Gastrocnemius medialis (tissue), 4 donors: ENCODE measurements around the gene USP12. TPM values are rescaled to one million over a fixed set of nuclear protein-coding genes. Genes with fewer than 3 reads are reported as not detected.

Experiments used
- ATAC-seq, 2 donors: fragments of 150-250 bp; one replicate each; pipeline ENCODE4 v1.9.1; 2016
- DNase-seq, 2 donors: peaks; one replicate each; pipeline ENCODE4 v3.0.0-alpha.2; 2019
- H3K27ac ChIP-seq, 4 donors: fragments of 200-600 bp; sonication (generic); 1 replicate in 1 of 4; 2 replicates in 3 of 4; pipeline ENCODE4 v1.5.1; 2016 to 2018; ENCODE audit warnings: mild to moderate bottlenecking in 2 of 4, moderate library complexity in 1 of 4
- H3K27me3 ChIP-seq, 3 donors: fragments of 200-600 bp; sonication (generic) in 2 of 3; 1 replicate in 1 of 3; 2 replicates in 2 of 3; pipeline versions ENCODE4 v1.5.1 to v1.6.0; 2016 to 2019; ENCODE audit warnings: mild to moderate bottlenecking in 1 of 3, moderate library complexity in 1 of 3
- H3K36me3 ChIP-seq, 2 donors: fragments of 200-600 bp; sonication (generic) in 1 of 2; one replicate each; pipeline ENCODE4 v1.5.1; 2017 to 2018
- H3K4me1 ChIP-seq, 2 donors: fragments of 200-600 bp; sonication (generic) in 1 of 2; one replicate each; pipeline ENCODE4 v1.5.1; 2016 to 2017; ENCODE audit warnings: mild to moderate bottlenecking in 2 of 2
- H3K4me3 ChIP-seq, 4 donors: fragments of 200-600 bp; sonication (generic) in 3 of 4; 1 replicate in 1 of 4; 2 replicates in 3 of 4; pipeline ENCODE4 v1.5.1; 2016 to 2019; ENCODE audit warnings: mild to moderate bottlenecking in 2 of 4
- H3K9me3 ChIP-seq, 3 donors: fragments of 200-600 bp; sonication (generic) in 2 of 3; 1 replicate in 1 of 3; 2 replicates in 2 of 3; pipeline ENCODE4 v1.5.1; 2016 to 2019
- POLR2A ChIP-seq, 2 donors: fragments of 450-650 bp; IDR thresholded peaks; one replicate each; pipeline ENCODE4 v1.6.1; 2017; ENCODE audit warnings: antibody characterized with exemption in 2 of 2, mild to moderate bottlenecking in 2 of 2, moderate library complexity in 2 of 2
- in situ Hi-C, 4 donors: fragments of 200-750 bp; cut with MboI; loops; one replicate each; pipeline versions ENCODE4 v1.15.0 to v1.8.0; 2017; ENCODE audit warnings: low sequenced_read_pairs in 4 of 4
- intact Hi-C: fragments of 100-400 bp; cut with DNase I; formaldehyde crosslinking; loops from one replicate; pipeline ENCODE4 v1.15.1; 2023; ENCODE audit warnings: low total_unique reads
- total RNA-seq, 4 donors: library from RNA; depleted of rRNA; stranded (reverse); fragments of >200 nt; gene quantifications; one replicate each; pipeline versions ENCODE4 v1.1.0 to v1.2.3, GENCODE V29; 2016
- TF ChIP-seq, protein P1 (sequence below), 5 experiments: fragments of 450-650 bp in 3 of 5; fragments of 200-600 bp in 2 of 5; sonication (generic) in 2 of 5; IDR thresholded peaks in 4 of 5; conservative IDR thresholded peaks in 1 of 5; 1 replicate in 4 of 5; 2 replicates in 1 of 5; pipeline ENCODE4 v1.5.1; 2016 to 2019; ENCODE audit warnings: antibody characterized with exemption in 5 of 5, mild to moderate bottlenecking in 3 of 5, moderate library complexity in 3 of 5

USP12 gene
- total RNA-seq, 4 donors from 2014 or later = 11.1 to 27.6 (median 13.1) TPM

- peak overlapping the region in 1 of 4 donors; percentile 21 for H3K27ac ChIP-seq
- DNase-seq = no peak
Observed at GRCh38 chr13:27133889-27134288, 37.7 kb downstream of the USP12 start.

DNA sequence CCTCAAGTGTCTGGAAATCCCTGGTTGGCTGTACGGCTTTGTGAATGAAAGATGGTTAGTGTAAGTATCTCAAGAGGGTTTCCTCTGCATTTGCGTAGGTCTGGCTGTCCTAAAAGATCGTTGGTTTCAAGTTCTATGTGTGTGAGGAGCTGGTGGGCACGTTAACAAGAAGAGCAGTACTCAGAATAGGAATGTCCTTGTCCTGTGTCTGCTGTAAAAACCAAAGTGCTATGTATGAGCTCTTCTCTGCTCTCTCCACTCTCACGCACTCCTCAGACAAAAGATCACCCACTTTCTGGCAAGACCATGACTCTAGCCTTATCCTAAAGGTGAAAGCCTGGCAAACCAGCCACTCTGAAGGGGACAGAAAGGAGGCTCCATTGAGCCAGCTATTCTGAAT, 39.1 kb downstream of the USP12 start:
- DNase-seq (no peak), ATAC-seq (no peak)
- in situ Hi-C loops (no loop called here), intact Hi-C loops (no loop called here)
- peak overlapping the region in 2 of 4 donors; percentile 30 to 70 for H3K27ac ChIP-seq
- TF ChIP-seq POLR2A (IDR thresholded peaks at IDR 0.05) = no peak
- TF ChIP-seq, protein P1, sequence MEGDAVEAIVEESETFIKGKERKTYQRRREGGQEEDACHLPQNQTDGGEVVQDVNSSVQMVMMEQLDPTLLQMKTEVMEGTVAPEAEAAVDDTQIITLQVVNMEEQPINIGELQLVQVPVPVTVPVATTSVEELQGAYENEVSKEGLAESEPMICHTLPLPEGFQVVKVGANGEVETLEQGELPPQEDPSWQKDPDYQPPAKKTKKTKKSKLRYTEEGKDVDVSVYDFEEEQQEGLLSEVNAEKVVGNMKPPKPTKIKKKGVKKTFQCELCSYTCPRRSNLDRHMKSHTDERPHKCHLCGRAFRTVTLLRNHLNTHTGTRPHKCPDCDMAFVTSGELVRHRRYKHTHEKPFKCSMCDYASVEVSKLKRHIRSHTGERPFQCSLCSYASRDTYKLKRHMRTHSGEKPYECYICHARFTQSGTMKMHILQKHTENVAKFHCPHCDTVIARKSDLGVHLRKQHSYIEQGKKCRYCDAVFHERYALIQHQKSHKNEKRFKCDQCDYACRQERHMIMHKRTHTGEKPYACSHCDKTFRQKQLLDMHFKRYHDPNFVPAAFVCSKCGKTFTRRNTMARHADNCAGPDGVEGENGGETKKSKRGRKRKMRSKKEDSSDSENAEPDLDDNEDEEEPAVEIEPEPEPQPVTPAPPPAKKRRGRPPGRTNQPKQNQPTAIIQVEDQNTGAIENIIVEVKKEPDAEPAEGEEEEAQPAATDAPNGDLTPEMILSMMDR (IDR thresholded peaks at IDR 0.05 in 4 of 5, conservative IDR thresholded peaks at IDR 0.05 in 1 of 5) = no peak
- H3K36me3 ChIP-seq = no peaks in the 10 kb centered on the region
- H3K4me1 ChIP-seq = peaks cover 35 to 79% of the 10 kb centered on the region in 2 donors
- H3K9me3 ChIP-seq = no peaks in the 10 kb centered on the region
- no peaks in the 10 kb centered on the region for H3K27me3 ChIP-seq
- H3K4me3 ChIP-seq = no peak overlapping the region

More at GRCh38 chr13:27133889-27134288, 37.7 kb downstream of the USP12 start:
- no peaks in the 10 kb centered on the region for H3K36me3 ChIP-seq
- H3K9me3 ChIP-seq = no peaks in the 10 kb centered on the region
- no peak overlapping the region for H3K4me3 ChIP-seq
- intact Hi-C loops (no loop called here), in situ Hi-C loops (no loop called here)
- no peak for ATAC-seq
- H3K4me1 ChIP-seq = peaks cover 44 to 82% of the 10 kb centered on the region in 2 donors
- TF ChIP-seq POLR2A (IDR thresholded peaks at IDR 0.05) = no peak
- TF ChIP-seq, protein P1 (IDR thresholded peaks at IDR 0.05 in 4 of 5, conservative IDR thresholded peaks at IDR 0.05 in 1 of 5) = no peak
- no peaks in the 10 kb centered on the region for H3K27me3 ChIP-seq

DNA sequence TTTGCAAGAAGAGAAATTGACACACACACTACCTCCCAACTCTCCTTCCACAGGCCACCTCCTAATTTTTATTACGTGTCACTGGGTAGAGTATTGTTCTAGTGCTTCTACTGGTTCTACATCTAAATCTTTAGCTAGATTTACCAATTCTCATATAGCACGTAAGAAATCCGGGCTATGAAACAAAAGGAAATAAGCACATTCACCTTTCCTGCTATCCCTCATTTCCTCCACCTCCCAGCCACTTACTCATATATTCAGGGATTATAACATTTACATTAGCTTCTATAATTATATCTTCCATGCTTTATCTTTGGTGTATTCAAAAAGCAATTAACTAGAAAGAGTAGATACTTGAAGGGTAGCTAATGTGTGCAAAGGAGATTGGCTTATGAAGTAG, 39.7 kb downstream of the USP12 start:
- Histone ChIP-seq H3K27ac (peak overlapping the region in 3 of 4 donors; percentile 62 to 74 (median 70)), H3K27me3 (no peaks in the 10 kb centered on the region), H3K36me3 (no peaks in the 10 kb centered on the region), H3K4me1 (peaks cover 37 to 81% of the 10 kb centered on the region in 2 donors), H3K4me3 (no peak overlapping the region), H3K9me3 (no peaks in the 10 kb centered on the region)
- ATAC-seq (no peak), DNase-seq (no peak)
- intact Hi-C loops = no loop called here
- no peak for TF ChIP-seq POLR2A (IDR thresholded peaks at IDR 0.05)
- TF ChIP-seq, protein P1 (IDR thresholded peaks at IDR 0.05 in 4 of 5, conservative IDR thresholded peaks at IDR 0.05 in 1 of 5) = no peak
- in situ Hi-C loops = no loop called here

GRCh38 chr13:27130979-27131623, 40.5 kb downstream of the USP12 start:
- Histone ChIP-seq H3K9me3 (no peaks in the 10 kb centered on the region), H3K27ac (peak overlapping the region; percentile 55 to 74 (median 66)), H3K4me1 (peaks cover 39 to 79% of the 10 kb centered on the region in 2 donors), H3K36me3 (no peaks in the 10 kb centered on the region), H3K4me3 (peak overlapping the region in 1 of 4 donors; percentile 32), H3K27me3 (no peaks in the 10 kb centered on the region)
- DNase-seq (peak in 1 of 2 donors; percentile 56), ATAC-seq (peak; percentile 69 to 79)
- intact Hi-C loops = loop anchor here (1.0 kb wide), 1 partner anchor 40 kb away; the partner anchor contains the start of gene USP12
- TF ChIP-seq POLR2A (IDR thresholded peaks at IDR 0.05) = no peak
- TF ChIP-seq, protein P1 (IDR thresholded peaks at IDR 0.05 in 4 of 5, conservative IDR thresholded peaks at IDR 0.05 in 1 of 5) = no peak
- in situ Hi-C loops = no loop called here
